ENCODE data around the gene C11orf58. TPM values are rescaled to one million over a fixed set of nuclear protein-coding genes. Genes with fewer than 3 reads are reported as not detected.

C11orf58 gene
- polyA plus RNA-seq, 1 donor from 2014 or later: 226 TPM

DNA sequence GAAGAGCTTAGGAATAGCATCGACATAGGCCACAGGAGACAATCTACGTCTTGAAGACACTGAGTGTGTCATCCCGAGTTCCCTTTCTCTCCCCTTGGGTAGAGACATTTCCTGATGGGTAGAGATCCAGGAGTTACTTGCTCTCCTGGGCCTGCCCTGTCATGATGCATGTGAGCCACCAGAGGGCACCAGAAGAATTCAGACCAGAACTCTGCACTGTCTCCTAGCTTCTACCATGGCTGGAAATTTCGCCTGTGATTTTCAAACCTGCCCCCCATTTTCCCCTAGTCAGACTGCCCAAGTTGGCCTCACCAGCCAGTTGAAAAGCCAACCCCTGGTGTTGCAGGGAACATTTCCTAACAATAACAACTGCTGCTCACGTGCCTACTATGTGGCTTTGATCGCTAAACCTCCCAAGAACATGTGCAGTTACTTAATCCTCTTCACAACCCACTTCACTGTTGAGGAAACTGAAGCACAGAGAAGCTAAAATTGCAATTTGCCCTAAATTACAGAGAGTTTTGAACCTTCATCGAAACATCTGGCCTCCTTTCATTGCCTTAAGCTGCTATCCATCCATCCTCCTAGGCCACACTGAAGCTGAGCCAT lies 47.2 kb downstream of the C11orf58 start:
- no peaks in the 10 kb centered on the region for H3K27me3 ChIP-seq (ENCODE audit: insufficient read depth, low read depth, low read length)

DNA sequence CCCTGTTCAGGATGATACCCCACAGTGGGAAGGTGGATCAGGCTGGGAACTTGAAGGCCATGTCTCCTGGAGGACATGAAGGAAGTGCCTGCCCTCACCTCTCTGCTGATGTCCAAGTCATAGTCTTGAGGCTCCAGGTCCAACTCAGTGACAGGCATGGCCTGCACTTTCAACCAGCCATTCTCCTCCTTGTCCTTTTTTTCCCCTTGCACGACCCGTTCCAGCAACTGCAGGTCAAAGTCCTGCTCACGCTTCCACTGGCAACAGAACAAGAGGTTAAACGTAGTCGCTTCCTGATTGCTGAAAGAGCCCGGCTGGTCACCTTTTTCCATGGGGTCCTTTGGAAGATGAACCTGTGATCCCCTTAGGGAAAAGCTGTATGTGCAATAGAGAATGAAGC lies 47.7 kb downstream of the C11orf58 start:
- TF ChIP-seq, protein P1, sequence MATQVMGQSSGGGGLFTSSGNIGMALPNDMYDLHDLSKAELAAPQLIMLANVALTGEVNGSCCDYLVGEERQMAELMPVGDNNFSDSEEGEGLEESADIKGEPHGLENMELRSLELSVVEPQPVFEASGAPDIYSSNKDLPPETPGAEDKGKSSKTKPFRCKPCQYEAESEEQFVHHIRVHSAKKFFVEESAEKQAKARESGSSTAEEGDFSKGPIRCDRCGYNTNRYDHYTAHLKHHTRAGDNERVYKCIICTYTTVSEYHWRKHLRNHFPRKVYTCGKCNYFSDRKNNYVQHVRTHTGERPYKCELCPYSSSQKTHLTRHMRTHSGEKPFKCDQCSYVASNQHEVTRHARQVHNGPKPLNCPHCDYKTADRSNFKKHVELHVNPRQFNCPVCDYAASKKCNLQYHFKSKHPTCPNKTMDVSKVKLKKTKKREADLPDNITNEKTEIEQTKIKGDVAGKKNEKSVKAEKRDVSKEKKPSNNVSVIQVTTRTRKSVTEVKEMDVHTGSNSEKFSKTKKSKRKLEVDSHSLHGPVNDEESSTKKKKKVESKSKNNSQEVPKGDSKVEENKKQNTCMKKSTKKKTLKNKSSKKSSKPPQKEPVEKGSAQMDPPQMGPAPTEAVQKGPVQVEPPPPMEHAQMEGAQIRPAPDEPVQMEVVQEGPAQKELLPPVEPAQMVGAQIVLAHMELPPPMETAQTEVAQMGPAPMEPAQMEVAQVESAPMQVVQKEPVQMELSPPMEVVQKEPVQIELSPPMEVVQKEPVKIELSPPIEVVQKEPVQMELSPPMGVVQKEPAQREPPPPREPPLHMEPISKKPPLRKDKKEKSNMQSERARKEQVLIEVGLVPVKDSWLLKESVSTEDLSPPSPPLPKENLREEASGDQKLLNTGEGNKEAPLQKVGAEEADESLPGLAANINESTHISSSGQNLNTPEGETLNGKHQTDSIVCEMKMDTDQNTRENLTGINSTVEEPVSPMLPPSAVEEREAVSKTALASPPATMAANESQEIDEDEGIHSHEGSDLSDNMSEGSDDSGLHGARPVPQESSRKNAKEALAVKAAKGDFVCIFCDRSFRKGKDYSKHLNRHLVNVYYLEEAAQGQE (IDR thresholded peaks at IDR 0.05; ENCODE audit: borderline replicate concordance): no peak
- TF ChIP-seq POLR2AphosphoS5 (IDR thresholded peaks at IDR 0.05) (no peak), RAD21 (conservative IDR thresholded peaks at IDR 0.05) (no peak), EZH2 (IDR thresholded peaks at IDR 0.05; ENCODE audit: borderline replicate concordance, insufficient read depth, low read length, poor library complexity, severe bottlenecking) (no peak), EP300 (conservative IDR thresholded peaks at IDR 0.05; ENCODE audit: poor library complexity, severe bottlenecking) (no peak), SMC3 (conservative IDR thresholded peaks at IDR 0.05; ENCODE audit: poor library complexity) (no peak), MXI1 (conservative IDR thresholded peaks at IDR 0.05; ENCODE audit: poor library complexity, severe bottlenecking) (no peak), TAF1 (IDR thresholded peaks at IDR 0.05; ENCODE audit: low read depth) (no peak)
- TF ChIP-seq, protein P2, sequence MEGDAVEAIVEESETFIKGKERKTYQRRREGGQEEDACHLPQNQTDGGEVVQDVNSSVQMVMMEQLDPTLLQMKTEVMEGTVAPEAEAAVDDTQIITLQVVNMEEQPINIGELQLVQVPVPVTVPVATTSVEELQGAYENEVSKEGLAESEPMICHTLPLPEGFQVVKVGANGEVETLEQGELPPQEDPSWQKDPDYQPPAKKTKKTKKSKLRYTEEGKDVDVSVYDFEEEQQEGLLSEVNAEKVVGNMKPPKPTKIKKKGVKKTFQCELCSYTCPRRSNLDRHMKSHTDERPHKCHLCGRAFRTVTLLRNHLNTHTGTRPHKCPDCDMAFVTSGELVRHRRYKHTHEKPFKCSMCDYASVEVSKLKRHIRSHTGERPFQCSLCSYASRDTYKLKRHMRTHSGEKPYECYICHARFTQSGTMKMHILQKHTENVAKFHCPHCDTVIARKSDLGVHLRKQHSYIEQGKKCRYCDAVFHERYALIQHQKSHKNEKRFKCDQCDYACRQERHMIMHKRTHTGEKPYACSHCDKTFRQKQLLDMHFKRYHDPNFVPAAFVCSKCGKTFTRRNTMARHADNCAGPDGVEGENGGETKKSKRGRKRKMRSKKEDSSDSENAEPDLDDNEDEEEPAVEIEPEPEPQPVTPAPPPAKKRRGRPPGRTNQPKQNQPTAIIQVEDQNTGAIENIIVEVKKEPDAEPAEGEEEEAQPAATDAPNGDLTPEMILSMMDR (IDR thresholded peaks at IDR 0.05; ENCODE audit: poor library complexity, severe bottlenecking): no peak

More for the DNA sequence above, 47.2 kb downstream of the C11orf58 start:
- no peaks in the 10 kb centered on the region for H3K9me3 ChIP-seq (ENCODE audit: low read length)
- no peak overlapping the region for H3K27ac ChIP-seq (ENCODE audit: low read length)
- H3F3A ChIP-seq (ENCODE audit: insufficient read depth, low read length, poor library complexity, severe bottlenecking): no peaks in the 10 kb centered on the region
- no peak overlapping the region for H3K4me2 ChIP-seq (ENCODE audit: low read length)
- no peaks in the 10 kb centered on the region for H3K79me2 ChIP-seq (replicated peaks; ENCODE audit: insufficient read depth, low read length)
- H3K9me2 ChIP-seq (ENCODE audit: insufficient read depth, low read length): no peaks in the 10 kb centered on the region
- H3K9ac ChIP-seq (ENCODE audit: low read length): no peak overlapping the region
- TF ChIP-seq, protein P1 (IDR thresholded peaks at IDR 0.05; ENCODE audit: borderline replicate concordance): no peak
- peak; percentile 84 for TF ChIP-seq RAD21 (conservative IDR thresholded peaks at IDR 0.05)
- TF ChIP-seq, protein P2 (IDR thresholded peaks at IDR 0.05; ENCODE audit: poor library complexity, severe bottlenecking): peak; percentile 90
- TF ChIP-seq EZH2 (IDR thresholded peaks at IDR 0.05; ENCODE audit: borderline replicate concordance, insufficient read depth, low read length, poor library complexity, severe bottlenecking): no peak
- peak; percentile 87 for TF ChIP-seq SMC3 (conservative IDR thresholded peaks at IDR 0.05; ENCODE audit: poor library complexity)
- TF ChIP-seq MXI1 (conservative IDR thresholded peaks at IDR 0.05; ENCODE audit: poor library complexity, severe bottlenecking): no peak
- no peak overlapping the region for H2AFZ ChIP-seq (ENCODE audit: low read depth, low read length)
- peaks cover 14% of the 10 kb centered on the region for H3K36me3 ChIP-seq (ENCODE audit: insufficient read depth, low read length)
- H3K4me3 ChIP-seq (ENCODE audit: low read length): no peak overlapping the region
- H4K20me1 ChIP-seq (ENCODE audit: insufficient read depth): no peaks in the 10 kb centered on the region

More for the DNA sequence above, 47.7 kb downstream of the C11orf58 start:
- Histone ChIP-seq H4K20me1 (ENCODE audit: insufficient read depth) (no peaks in the 10 kb centered on the region), H3K9me3 (ENCODE audit: low read length) (no peaks in the 10 kb centered on the region), H3K9ac (ENCODE audit: low read length) (no peak overlapping the region), H3F3A (ENCODE audit: insufficient read depth, low read length, poor library complexity, severe bottlenecking) (no peaks in the 10 kb centered on the region), H2AFZ (ENCODE audit: low read depth, low read length) (no peak overlapping the region), H3K4me2 (ENCODE audit: low read length) (no peak overlapping the region), H3K36me3 (ENCODE audit: insufficient read depth, low read length) (peaks cover 14% of the 10 kb centered on the region), H3K4me3 (ENCODE audit: low read length) (no peak overlapping the region), H3K9me2 (ENCODE audit: insufficient read depth, low read length) (no peaks in the 10 kb centered on the region), H3K27ac (ENCODE audit: low read length) (no peak overlapping the region), H3K79me2 (replicated peaks; ENCODE audit: insufficient read depth, low read length) (no peaks in the 10 kb centered on the region), H3K27me3 (ENCODE audit: insufficient read depth, low read depth, low read length) (no peaks in the 10 kb centered on the region)
